NB4 (cell line): ENCODE data around the gene TBC1D30.

ENCODE experiments used
- CTCF ChIP-seq: IDR thresholded peaks from one replicate; pipeline ENCODE4 v1.5.1; 2012; ENCODE audit warnings: low read depth, low read length
- MAX ChIP-seq: IDR thresholded peaks from 2 replicates; pipeline ENCODE4 v1.6.1; 2011; ENCODE audit warnings: low read depth, low read length
- MYC ChIP-seq: IDR thresholded peaks from 2 replicates; pipeline ENCODE4 v1.6.1; 2011; ENCODE audit warnings: low read depth, low read length
- POLR2A ChIP-seq: IDR thresholded peaks from 2 replicates; pipeline ENCODE4 v1.6.1; 2011; ENCODE audit warnings: mild to moderate bottlenecking; ENCODE audit not compliant: insufficient read length; ENCODE audit errors: extremely low read depth

- no peak for TF ChIP-seq CTCF
- TF ChIP-seq POLR2A: no peak
- no peak for TF ChIP-seq MAX
- TF ChIP-seq MYC: no peak
Measured at GRCh38 chr12:64864319-64864718, 39.9 kb downstream of the TBC1D30 start.
